Prostate gland (tissue), 2 donors: ENCODE results near the gene MKNK1.

ENCODE experiments used
- CTCF ChIP-seq, 4 experiments: fragments of 200-600 bp in 2 of 4; fragments of 450-650 bp in 2 of 4; sonication (generic) in 2 of 4; IDR thresholded peaks; 1 replicate in 3 of 4; 2 replicates in 1 of 4; pipeline ENCODE4 v1.5.1; 2016 to 2019; ENCODE audit warnings: antibody characterized with exemption in 4 of 4, mild to moderate bottlenecking in 2 of 4, moderate library complexity in 2 of 4
- POLR2A ChIP-seq: fragments of 450-650 bp; IDR thresholded peaks from one replicate; pipeline ENCODE4 v1.6.1; 2016; ENCODE audit warnings: antibody characterized with exemption, mild to moderate bottlenecking
- POLR2AphosphoS5 ChIP-seq: sonication (generic); formaldehyde crosslinking; IDR thresholded peaks from one replicate; pipeline ENCODE4 v1.6.1; 2017; ENCODE audit warnings: antibody characterized with exemption

GRCh38 chr1:46630719-46631118 lies 26.7 kb upstream of the MKNK1 start:
- no peak for TF ChIP-seq CTCF (IDR thresholded peaks at IDR 0.05)
- no peak for TF ChIP-seq POLR2AphosphoS5
- no peak for TF ChIP-seq POLR2A
